AG08396 (cell line): ENCODE data around the gene UBR3.
"Not testable (repeated sequence)": the region's sequence is repeated elsewhere in the genome, so short reads cannot be mapped to it uniquely, and the experiment has no call there.

Experiments used
- DNase-seq: peaks from one replicate; pipeline ENCODE4 v3.0.0; 2012; ENCODE audit warnings: low spot score, mixed read lengths

The UBR3 gene

DNA sequence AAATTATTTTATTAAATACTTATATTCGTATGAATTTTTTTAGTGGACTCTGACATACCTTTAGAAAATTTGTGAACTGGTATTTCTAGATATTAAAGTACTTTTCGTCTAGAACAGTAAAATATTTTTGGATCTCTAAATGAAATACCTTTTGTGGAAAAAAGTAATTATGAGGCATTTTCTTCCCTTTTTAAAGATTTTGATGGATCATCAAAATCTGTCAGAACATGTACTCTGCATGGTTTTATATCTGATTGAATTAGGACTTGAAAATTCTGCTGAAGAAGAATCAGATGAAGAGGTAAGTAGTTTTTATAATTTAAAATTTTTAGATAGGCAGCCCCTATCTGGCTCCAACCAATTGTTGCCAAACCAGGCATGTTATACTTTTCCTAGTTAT is 118.8 kb downstream of the UBR3 start:
- no peak for DNase-seq

DNA sequence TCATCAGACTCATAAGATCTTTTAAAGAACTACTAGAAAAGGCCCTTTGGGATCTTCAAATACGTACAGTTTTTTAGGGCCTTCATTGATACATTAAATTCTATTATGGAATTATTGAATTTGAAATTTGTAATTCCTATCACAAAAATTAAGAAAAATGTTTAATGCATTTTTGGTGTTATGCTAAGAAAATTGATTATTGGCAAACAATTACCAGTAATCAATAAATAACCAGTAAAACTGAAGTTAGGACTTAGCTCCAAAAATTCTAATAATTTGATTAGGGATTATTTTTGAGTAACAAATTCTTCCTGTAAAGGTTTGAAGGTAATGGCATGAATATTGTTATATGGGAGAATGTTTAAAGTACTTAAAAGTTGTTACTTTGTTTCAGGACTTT is 119.3 kb downstream of the UBR3 start:
- DNase-seq: no peak

DNA sequence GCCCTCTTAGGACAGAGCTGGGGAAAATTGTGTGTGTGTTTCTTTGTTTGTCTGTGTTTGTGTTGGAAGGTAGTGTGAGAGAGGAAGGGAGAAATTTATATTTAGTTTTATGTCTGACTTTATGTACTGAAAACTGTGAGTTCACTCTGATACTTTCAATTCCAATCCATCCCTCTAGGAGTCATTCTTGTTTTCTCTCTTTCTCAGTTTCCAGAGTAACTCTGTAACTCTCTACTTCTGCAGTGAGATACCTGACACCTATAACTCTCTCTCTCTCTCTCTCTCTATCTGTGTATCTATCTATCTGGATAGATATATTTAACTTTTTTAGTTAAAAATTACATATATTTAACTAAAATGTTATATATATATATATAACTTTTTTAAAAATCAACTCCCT is 128.7 kb downstream of the UBR3 start:
- DNase-seq: no peak

DNA sequence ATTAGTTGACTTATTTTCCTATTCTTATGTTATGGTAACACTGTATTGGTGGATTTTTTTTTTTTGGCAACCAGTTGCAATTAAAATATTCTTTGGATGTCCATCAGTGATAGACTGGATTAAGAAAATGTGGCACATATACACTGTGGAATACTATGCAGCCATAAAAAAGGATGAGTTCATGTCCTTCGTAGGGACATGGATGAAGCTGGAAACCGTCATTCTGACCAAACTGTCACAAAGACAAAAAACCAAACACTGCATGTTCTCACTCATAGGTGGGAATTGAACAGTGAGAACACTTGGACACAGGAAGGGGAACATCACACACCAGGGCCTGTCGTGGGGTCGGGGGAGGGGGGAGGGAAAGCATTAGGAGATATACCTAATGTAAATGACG is 130.0 kb downstream of the UBR3 start:
- DNase-seq: not testable (repeated sequence)

DNA sequence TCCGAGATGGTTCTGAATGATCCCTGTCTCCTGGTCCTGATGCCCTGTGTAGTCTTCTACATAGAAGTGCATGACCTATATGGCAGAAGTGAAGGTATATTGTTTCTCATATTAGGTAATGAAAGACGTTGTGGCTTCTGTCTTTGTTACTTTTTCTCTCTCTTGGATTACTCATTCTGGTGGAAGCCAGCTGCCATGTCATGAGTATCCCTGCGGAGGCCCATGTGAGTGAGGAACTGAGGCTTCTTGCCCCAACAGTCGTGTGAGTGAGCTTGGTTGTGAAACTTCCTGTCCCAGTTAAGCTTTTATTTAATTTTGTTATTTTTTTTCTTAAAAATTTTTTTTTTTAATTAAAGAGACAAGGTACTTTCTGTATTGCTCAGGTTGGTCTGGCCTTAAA is 134.7 kb downstream of the UBR3 start:
- peak; percentile 14 for DNase-seq

DNA sequence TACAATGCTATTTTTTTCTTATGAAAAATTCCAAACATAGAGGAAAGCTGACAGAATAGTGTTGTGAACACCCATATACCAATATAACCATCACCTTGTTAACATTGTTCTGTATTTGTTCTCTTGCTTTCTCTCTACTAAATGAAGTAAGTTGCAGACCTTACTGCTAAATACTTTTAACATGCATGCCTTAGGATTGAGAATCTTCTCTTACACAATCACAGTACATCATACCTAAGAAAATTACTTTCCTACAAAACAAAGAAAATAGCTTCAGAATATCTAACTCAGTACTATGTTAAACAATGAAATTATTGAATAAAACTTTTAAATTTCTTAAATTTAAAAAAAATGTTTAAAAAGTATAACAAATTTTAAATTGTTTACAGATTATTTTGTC is 136.5 kb downstream of the UBR3 start:
- DNase-seq: no peak

DNA sequence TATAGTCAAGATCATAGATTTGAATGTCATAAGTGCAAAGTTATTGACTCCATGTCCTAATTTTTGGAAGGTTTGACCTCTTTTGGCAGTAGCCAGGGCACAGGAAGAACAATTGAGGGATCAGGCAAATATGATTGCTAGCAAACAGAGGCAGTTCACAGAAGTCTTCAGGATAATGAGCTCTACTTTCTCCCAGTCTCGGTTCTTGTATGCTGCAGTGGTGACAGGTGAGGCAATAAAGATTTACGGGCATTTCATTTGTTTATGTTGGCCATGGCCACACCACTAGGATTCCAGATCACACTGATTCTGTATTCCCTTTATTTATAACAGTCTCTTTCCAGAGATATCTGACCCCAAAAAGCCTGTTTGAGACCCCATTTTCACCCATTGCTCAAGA is 137.5 kb downstream of the UBR3 start:
- no peak for DNase-seq

DNA sequence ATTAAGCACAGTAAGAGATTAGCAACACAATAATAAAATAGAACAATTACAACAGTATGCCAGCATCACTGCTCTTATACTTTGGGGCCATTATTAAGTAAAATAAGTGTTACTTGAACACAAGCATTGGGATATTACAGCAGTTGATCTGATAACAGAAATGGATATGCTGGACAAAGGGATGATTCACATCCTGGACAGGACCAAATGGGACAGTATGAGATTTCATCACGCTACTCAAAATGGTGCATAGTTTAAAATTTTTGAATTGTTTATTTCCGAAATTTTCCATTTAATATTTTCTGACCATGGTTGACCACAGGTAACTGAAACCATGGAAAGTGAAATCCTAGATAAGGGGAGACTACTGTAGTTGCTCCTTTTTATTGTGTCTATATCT is 138.2 kb downstream of the UBR3 start:
- DNase-seq: no peak

DNA sequence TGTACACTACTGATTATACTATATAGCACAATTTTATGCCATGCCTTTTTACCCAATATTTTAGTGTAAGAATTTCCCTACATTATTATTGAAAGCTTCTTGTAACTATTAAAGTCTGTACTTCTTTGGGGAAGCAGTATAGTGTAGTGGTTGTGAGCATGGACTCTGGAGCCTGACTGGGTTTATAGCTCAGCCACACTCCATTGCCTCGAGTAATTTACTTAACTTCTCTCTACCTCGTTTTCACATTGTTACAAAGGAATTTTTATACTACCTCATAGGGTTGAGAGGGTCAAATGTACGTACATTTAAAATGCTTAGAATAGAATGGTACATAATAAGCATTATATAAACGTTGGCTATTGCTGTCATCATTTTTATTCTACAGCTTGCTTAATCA is 139.2 kb downstream of the UBR3 start:
- DNase-seq: no peak

DNA sequence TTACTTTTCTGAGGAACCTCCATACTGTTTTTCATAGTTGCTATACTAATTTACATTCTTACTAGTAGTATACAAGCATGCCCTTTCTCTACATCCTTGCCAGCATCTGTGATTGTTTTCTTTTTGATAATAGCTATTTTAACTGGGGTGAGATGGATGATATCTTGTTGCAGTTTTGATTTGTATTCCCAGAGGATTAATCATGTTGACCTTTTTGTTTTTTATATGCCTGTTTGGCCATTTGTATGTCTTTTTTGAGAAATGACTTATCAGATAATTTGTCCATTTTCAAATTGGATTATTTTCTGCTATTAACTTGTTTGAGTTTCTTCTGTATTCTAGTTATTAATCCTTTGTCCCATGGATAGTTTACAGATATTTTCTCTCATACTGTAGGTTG is 141.5 kb downstream of the UBR3 start:
- DNase-seq: no peak

DNA sequence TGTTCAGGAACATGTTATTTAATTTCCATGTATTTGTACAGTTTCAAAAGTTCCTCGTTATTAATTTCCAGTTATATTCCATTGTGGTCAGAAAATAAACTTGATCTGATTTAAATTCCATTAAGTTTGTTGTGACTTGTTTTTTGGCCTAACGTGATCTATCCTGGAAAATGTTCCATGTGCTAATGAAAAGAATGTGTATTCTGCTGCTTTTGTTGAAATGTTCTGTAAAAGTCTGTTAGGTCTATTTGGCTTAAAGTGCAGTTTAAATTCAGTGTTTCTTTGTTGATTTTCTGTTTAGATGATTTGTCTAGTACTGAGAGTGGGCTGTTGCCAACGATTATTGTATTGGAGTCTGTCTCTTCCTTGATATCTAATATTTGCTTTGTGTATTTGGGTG is 148.0 kb downstream of the UBR3 start:
- no peak for DNase-seq

DNA sequence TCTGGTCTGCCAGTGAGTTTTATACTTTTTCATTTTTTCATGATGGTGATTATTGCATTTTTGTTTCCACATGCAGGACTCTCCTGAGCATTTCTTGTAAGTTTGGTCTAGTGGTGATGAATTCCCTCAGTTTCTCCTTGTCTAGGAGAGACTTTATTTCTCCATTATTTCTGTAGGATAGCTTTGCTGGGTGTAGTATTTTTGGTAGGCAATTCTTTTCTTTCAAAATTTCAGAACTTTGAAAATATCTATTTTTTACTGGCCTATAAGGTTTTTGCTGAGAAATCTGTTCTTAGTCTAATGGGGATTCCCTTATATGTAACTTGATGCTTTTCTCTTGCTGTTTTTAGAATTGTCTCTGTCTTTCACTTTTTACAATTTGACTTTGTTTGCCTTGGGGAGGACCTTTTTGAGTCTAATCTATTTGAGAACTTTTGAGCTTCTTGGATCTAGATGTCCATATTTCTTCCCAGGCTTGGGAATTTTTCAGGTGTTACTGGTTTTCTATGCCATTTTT is 149.1 kb downstream of the UBR3 start:
- DNase-seq: no peak

DNA sequence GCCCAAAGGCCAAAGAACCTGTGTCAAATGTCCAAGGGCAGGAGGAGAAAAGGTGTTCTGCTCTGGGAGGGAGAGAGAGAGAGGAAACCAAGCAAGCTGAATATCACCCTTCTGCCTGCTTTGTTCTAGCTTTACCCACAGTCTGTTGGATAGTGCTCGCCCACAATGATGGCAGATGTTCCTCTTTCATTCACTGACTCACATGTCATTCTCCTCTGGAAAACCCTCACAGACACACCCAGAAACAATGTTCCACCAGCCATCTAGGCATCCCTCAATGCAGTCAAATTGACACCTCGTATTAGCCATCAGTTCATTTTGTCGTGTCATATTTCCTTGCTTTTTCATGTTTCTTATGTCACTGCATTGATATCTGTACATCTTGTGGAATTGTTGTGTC is 150.3 kb downstream of the UBR3 start:
- no peak for DNase-seq

DNA sequence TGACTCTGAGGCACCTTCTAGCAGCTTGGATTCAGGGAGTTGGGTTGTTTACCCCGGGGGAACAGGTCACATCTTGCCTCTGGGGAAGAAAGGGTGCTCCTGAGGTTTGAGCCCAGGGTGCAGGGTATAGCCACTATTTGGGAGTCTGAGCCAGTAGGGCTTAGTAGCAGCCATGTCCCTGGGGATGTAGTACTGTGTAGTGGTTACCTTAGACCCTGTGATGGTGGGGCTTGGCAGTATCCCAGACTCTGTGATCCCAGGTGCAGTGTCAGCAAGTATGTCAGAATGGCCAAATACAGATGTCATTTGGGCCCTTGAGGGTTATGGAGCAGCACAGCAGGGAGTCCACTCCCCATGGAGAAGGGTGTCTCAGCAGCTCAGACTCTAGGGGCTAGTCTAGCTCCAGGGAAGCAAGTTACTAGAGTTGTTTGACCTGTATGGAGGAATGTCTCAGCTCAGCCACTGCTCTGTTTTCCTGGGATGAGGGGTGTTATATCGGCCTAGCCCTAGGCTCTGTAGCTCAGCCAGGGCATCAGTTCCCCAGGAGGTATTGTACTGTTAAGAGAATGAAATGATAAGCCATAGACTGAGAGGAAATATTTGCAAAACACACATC is 151.3 kb downstream of the UBR3 start:
- no peak for DNase-seq

DNA sequence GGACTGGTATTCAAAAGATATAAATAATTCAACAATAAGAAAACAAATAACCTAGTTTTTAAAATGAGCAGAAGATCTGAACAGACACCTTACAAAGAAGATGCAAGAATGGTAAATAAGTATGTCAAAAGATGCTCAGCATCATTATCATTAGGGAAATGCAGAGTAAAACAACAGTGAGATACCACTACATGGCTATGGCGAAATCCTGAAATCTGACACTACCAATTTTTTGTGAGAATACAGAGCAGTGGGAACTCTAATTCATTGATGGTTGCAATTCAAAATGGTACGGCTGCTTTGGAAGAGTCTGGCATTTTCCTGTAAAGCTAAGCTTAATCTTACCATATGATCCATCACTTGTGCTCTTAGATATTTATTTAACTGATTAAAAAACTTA is 151.8 kb downstream of the UBR3 start:
- no peak for DNase-seq

DNA sequence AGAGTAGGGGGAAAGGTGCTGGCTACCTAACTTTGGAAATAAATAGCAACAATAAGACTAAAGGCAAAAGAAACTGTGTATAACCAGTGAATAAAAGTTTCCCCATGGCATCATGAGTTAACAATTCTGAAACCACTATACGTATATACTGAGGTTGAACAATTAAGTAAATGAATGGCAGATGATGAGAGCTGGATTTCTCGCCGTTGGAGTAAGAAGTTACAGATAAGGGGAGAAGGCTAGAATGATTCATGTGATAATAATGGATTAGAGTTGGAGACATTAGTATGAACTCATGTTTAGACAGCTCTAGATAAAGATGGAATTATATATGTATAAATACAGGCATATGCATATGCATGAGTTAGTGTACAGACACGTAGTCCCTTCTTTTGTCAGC is 152.7 kb downstream of the UBR3 start:
- no peak for DNase-seq

DNA sequence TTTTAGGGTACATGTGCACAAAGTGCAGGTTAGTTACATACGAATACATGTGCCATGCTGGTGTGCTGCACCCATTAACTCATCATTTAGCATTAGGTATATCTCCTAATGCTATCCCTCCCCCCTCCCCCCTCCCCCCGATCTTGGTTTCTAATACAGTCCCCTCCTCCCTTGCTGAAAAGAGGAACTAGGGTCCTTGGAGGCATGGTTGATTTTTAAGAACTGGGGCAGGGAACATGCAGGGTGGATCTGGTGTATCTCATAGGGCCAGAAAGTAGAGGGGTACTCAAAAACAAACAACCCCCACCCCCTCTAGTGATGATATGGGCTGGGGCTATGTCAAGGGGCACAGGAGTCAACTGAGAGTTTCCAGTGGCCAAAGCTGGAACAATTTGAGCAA is 153.4 kb downstream of the UBR3 start:
- no peak for DNase-seq

DNA sequence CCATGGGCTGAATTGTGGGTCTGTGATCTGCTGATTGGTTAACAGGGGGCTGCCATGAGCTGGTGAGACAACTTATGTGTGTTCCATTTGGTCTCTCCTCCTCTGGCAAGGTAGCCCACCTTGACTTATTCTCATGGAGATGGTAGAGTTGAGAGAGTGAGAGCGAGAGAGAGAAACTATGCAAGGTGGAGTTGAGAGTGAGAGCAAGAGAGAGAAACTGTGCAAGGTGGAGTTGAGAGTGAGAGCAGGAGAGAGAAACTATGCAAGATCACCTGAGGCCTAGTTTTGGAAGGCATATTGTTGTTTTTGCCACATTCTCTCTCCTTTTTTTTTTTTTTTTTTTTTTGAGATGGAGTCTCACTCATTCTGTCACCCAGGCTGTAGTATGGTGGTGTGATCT is 155.7 kb downstream of the UBR3 start:
- no peak for DNase-seq

DNA sequence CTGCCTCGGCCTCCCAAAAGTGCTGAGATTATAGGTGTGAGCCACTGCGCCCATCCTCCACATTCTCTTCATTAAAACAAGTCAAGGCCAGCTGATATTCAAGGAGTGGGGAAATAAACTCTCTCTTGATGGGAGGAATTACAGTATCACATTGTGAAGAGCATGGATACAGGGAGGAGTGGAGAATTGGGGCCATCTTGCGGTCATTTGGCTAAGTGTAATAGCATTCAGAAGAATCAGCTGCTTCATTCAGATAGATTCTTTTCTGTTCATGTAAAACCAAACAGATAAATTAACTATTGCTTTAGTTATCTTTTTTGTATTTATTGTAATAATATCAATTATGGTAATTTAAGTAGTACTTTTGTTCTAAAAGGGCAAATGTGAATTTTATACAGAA is 156.3 kb downstream of the UBR3 start:
- DNase-seq: no peak

DNA sequence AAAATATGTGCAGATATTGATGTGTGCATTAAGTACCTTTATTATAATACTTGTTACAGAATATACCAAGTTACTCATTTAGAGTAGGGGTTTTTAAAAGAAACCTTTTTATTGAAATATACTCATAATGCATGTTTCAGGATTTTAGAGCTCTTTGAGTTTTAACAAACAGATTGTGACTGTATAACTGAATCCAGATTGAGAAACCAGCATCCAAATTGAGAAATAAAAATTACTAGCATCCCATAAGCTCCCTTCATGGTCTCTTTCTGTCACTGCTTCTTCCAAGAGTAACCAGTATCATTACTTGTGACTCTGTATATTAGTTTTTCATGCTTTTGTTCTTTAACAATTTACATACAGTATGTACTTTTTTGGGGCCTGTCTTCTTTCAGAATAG is 156.9 kb downstream of the UBR3 start:
- DNase-seq: no peak

DNA sequence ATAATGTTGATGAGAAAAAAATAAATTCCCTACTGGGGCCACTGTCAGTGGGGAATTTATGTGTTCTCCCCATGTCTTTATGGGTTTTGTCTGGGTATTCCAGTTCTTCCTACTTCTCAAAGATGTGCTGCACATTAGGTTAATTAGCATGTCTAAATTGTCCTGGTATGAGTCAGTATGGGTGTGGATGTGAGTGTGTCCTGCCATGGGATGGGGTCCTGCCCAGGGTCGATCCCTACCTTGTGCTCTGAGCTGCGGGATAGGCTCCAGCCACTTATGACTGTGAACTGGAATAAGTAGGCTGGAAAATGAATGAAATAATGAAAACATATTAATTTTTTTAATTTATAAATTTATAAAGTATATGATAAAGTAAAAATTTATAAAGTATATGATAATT is 167.5 kb downstream of the UBR3 start:
- no peak for DNase-seq

DNA sequence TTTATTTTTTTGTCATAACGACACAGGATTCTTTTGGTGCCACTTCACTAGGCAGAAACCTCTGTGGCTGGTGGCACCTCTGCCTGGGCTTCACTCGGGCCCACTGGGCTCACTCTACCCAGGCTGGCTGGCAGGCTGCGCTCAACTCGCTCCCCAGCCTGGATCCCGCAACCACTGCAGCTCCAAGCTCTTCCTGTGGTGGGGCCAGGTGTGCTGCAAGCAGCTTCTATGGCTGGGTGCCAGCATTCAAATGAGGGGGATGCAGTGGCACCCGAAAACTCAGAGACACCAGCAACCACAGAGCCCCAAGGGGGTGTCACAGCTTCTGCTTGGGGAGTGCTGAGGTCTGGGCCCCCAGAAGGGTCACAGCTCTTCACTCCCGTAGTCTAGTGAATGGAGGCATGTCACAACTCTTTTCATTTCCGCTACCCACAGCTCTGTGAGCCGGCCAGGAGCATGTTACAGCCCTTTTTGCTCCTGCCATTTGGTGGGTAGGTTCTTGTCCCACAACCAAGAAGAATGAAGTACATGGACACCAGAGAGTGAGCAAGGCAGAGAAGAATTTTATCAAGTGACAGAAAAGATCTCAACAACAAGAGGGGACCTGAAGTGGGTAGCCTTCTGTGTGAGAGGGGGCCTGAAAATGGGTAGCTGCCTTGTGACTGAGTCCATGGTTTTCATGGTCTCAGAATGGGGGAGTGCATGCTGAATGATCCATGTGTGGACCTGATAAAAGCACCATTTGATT is 170.1 kb downstream of the UBR3 start:
- DNase-seq: no peak

DNA sequence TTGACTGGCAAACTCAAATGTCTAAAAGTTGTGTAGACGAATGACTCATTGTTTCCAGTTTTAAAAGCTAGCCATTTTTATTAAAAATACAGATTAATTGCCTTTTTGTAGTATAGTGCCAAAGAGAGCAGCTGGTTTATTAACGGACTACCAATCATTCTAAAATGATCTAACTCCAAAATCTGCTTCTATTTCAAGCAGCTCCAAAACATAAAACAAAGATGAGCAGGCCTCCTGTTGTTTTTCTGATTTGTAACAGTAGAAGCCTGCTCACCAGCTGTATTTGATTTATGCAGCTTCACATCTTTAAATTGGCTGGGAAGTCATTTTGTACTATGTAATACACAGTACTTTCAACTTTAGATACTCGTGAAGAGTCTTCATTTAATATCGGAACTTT is 171.8 kb downstream of the UBR3 start:
- no peak for DNase-seq

DNA sequence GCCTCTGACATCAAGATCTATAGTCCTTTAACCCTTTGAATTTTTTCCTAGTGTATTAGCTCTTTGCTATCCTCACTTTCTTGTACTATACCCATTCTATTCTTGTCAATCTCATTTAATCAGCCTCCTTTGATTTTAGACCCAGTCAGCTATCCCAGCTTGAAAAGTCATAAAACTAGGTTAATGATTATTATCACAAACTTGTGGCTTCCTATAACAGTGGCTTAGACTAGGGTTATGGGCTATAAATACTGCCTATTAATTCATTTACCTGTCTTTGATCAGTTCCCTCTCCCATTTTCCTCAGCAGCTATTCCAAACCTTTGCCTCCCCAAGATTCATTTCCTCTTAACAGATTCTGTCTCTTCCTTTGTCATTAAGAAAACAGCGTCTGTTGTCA is 174.8 kb downstream of the UBR3 start:
- DNase-seq: no peak
